ENCODE data around the gene ZNF398. TPM values are rescaled to one million over a fixed set of nuclear protein-coding genes. Genes with fewer than 3 reads are reported as not detected.

The ZNF398 gene
- total RNA-seq, 2 donors from 2014 or later, result 11.2 to 22.4 TPM

GRCh38 chr7:149207324-149208035 lies 60.2 kb downstream of the ZNF398 start:
- WGBS, 2 donors, result 83 to 88% methylated on average over 29 to 35 of the region's 35 CpGs
- H3K4me1 ChIP-seq, result peaks cover 12% of the 10 kb centered on the region
- no peak overlapping the region for H3K4me3 ChIP-seq
- ATAC-seq (no peak), DNase-seq (no peak)
- peaks cover 8 to 36% of the 10 kb centered on the region in 2 donors for H3K36me3 ChIP-seq (replicated peaks in 1 of 2; ENCODE audit: insufficient read depth in 1 of 2, low read depth in 2 of 2)
- H3K27me3 ChIP-seq, result no peaks in the 10 kb centered on the region
- intact Hi-C loops (cut with DNase I), result no loop called here
- H3K27ac ChIP-seq, result no peak overlapping the region
- TF ChIP-seq, protein P1, sequence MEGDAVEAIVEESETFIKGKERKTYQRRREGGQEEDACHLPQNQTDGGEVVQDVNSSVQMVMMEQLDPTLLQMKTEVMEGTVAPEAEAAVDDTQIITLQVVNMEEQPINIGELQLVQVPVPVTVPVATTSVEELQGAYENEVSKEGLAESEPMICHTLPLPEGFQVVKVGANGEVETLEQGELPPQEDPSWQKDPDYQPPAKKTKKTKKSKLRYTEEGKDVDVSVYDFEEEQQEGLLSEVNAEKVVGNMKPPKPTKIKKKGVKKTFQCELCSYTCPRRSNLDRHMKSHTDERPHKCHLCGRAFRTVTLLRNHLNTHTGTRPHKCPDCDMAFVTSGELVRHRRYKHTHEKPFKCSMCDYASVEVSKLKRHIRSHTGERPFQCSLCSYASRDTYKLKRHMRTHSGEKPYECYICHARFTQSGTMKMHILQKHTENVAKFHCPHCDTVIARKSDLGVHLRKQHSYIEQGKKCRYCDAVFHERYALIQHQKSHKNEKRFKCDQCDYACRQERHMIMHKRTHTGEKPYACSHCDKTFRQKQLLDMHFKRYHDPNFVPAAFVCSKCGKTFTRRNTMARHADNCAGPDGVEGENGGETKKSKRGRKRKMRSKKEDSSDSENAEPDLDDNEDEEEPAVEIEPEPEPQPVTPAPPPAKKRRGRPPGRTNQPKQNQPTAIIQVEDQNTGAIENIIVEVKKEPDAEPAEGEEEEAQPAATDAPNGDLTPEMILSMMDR (IDR thresholded peaks at IDR 0.05), result no peak
- TF ChIP-seq POLR2A (IDR thresholded peaks at IDR 0.05), result no peak
- no peaks in the 10 kb centered on the region for H3K9me3 ChIP-seq

DNA sequence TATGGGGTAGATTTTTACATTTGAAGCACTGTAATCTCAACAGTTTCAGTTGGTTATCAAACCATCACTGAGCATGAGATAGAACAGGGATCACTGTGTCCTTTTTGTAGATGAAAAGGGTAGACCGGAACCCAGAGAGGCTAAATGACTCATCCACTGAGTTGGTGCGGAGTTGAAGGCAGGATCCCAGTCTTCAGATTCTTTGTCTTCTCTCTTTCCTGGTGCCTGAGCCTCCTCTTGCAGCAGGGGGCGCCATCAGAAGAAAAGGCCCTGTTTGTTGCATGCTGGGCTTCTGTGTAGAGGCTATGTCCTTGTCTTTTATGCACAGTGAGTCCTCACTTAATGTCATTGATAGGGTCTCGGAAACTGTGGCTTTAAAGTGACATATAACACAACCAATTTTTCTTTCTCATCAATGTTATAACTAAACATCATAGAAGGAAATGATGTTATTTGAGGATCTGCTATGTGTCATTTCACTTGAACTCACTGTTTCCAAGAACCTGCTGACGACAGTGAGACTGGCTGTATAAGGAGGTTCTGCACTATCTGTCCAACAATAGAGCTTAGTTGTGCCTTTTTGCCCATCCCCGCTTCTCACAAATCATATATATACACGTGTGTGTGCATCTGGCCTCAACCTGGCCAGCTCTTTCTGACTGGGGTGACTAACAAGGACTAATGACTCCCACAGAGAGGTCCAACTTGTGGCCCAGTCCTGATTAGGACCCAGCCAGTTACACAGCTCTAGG lies 62.4 kb downstream of the ZNF398 start:
- no peak for TF ChIP-seq POLR2A (IDR thresholded peaks at IDR 0.05)
- TF ChIP-seq, protein P1 (IDR thresholded peaks at IDR 0.05), result peak in 4 of 7 experiments; percentile 10 to 28 (median 23)
- H3K36me3 ChIP-seq (replicated peaks in 1 of 2; ENCODE audit: insufficient read depth in 1 of 2, low read depth in 2 of 2), result peaks cover 8 to 46% of the 10 kb centered on the region in 2 donors
- DNase-seq (peak in 2 of 4 donors; percentile 24 to 29), ATAC-seq (no peak)
- no peaks in the 10 kb centered on the region for H3K27me3 ChIP-seq
- 66 to 77% methylated on average over 7 of the region's 7 CpGs for WGBS, 2 donors
- H3K9me3 ChIP-seq, result no peaks in the 10 kb centered on the region
- no peak overlapping the region for H3K4me3 ChIP-seq
- intact Hi-C loops (cut with DNase I), result no loop called here
- no peak overlapping the region for H3K27ac ChIP-seq
- peaks cover 12% of the 10 kb centered on the region for H3K4me1 ChIP-seq

- ATAC-seq, result no peak
- Histone ChIP-seq H3K27ac (no peak overlapping the region), H3K4me3 (no peak overlapping the region), H3K4me1 (peaks cover 10% of the 10 kb centered on the region), H3K27me3 (no peaks in the 10 kb centered on the region), H3K36me3 (replicated peaks in 1 of 2; ENCODE audit: insufficient read depth in 1 of 2, low read depth in 2 of 2) (peaks cover 8 to 52% of the 10 kb centered on the region in 2 donors), H3K9me3 (no peaks in the 10 kb centered on the region)
- TF ChIP-seq, protein P1 (IDR thresholded peaks at IDR 0.05), result no peak
- no peak for TF ChIP-seq POLR2A (IDR thresholded peaks at IDR 0.05)
- intact Hi-C loops (cut with DNase I), result no loop called here
- WGBS, 2 donors, result 91 to 93% methylated on average over 11 of the region's 11 CpGs
- no peak for DNase-seq
These were observed 63.3 kb downstream of the ZNF398 start for GRCh38 chr7:149210551-149210950.

DNA sequence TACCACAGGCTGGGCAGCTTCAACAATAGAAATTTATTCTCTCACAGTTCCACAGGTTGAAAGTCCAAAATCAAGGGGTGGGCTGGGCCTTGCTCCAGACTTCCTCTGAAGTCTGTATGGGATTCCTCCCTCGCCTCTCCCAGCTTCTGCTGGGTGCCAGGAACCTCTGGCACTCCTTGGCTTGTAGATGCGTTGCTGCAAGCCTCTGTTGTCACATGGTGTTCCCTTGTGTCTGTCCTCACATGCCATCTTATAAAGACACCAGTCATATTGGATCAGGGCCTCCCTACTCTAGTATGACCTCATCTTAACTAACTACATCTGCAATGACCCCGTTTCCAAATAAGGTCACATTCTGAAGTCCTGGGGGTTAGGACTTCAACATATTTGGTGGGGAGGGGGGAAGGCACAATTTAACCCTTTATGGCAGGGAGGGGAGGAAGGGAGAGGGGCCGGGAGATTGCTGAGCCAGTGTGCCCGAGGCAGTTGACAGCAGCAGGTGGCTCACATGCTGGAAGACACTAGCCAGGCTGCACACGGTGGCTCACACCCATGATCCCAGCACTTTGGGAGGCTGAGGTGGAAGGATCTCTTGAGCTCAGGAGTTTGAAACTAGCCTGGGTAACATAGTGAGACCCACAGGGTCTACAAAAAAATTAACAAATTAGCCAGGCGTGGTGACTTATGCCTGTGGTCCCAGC lies 66.9 kb downstream of the ZNF398 start:
- Histone ChIP-seq H3K27me3 (no peaks in the 10 kb centered on the region), H3K27ac (no peak overlapping the region), H3K4me3 (no peak overlapping the region), H3K9me3 (no peaks in the 10 kb centered on the region), H3K36me3 (replicated peaks in 1 of 2; ENCODE audit: insufficient read depth in 1 of 2, low read depth in 2 of 2) (peaks cover 0 to 42% of the 10 kb centered on the region in 2 donors), H3K4me1 (no peaks in the 10 kb centered on the region)
- 80 to 82% methylated on average over 6 to 7 of the region's 7 CpGs for WGBS, 2 donors
- intact Hi-C loops (cut with DNase I), result no loop called here
- DNase-seq (no peak), ATAC-seq (no peak)
- TF ChIP-seq, protein P1 (IDR thresholded peaks at IDR 0.05), result no peak
- TF ChIP-seq POLR2A (IDR thresholded peaks at IDR 0.05), result no peak

All from body of pancreas (tissue), 4 donors.